Duodenal mucosa (tissue), 2 donors: Measurements from ENCODE around the gene MMP15.

Experiments
- H3K27ac ChIP-seq: one replicate; pipeline ENCODE4 v1.7.0; 2013; ENCODE audit warnings: low read depth, low read length
- H3K27me3 ChIP-seq, 2 donors: one replicate each; pipeline ENCODE4 v1.7.0; 2013; ENCODE audit warnings: low read length in 2 of 2, control low read depth in 1 of 2; ENCODE audit not compliant: insufficient read depth in 2 of 2, control insufficient read depth in 1 of 2
- H3K36me3 ChIP-seq, 2 donors: one replicate each; pipeline ENCODE4 v1.7.0; 2013; ENCODE audit warnings: low read length in 2 of 2, control low read depth in 1 of 2; ENCODE audit not compliant: insufficient read depth in 2 of 2, control insufficient read depth in 1 of 2
- H3K4me1 ChIP-seq, 2 donors: one replicate each; pipeline ENCODE4 v1.7.0; 2013; ENCODE audit warnings: low read length in 2 of 2, control low read depth in 1 of 2; ENCODE audit not compliant: insufficient read depth in 2 of 2, control insufficient read depth in 1 of 2
- H3K4me3 ChIP-seq, 2 donors: one replicate each; pipeline ENCODE4 v1.7.0; 2013; ENCODE audit warnings: low read length in 2 of 2, low read depth in 1 of 2
- H3K9ac ChIP-seq, 2 donors: one replicate each; pipeline ENCODE4 v1.7.0; 2013; ENCODE audit warnings: low read length in 2 of 2, low read depth in 1 of 2
- H3K9me3 ChIP-seq, 2 donors: one replicate each; pipeline ENCODE4 v1.7.0; 2013; ENCODE audit warnings: low read length in 2 of 2, control low read depth in 1 of 2; ENCODE audit not compliant: control insufficient read depth in 1 of 2

MMP15 gene

GRCh38 chr16:57996406-57997175 lies 29.0 kb upstream of the MMP15 start:
- no peak overlapping the region for H3K4me3 ChIP-seq
- no peak overlapping the region for H3K27ac ChIP-seq
- H3K27me3 ChIP-seq = no peaks in the 10 kb centered on the region
- peaks cover 8 to 27% of the 10 kb centered on the region in 2 donors for H3K36me3 ChIP-seq
- no peaks in the 10 kb centered on the region for H3K9me3 ChIP-seq
- H3K4me1 ChIP-seq = peaks cover 14 to 25% of the 10 kb centered on the region in 2 donors
- no peak overlapping the region for H3K9ac ChIP-seq

GRCh38 chr16:57997176-57997527 lies 28.4 kb upstream of the MMP15 start:
- peaks cover 16 to 30% of the 10 kb centered on the region in 2 donors for H3K4me1 ChIP-seq
- no peaks in the 10 kb centered on the region for H3K27me3 ChIP-seq
- H3K9ac ChIP-seq = no peak overlapping the region
- H3K4me3 ChIP-seq = no peak overlapping the region
- no peak overlapping the region for H3K27ac ChIP-seq
- H3K9me3 ChIP-seq = no peaks in the 10 kb centered on the region
- H3K36me3 ChIP-seq = peaks cover 8 to 27% of the 10 kb centered on the region in 2 donors

- H3K27ac ChIP-seq = no peak overlapping the region
- H3K27me3 ChIP-seq = no peaks in the 10 kb centered on the region
- peaks cover 8 to 28% of the 10 kb centered on the region in 2 donors for H3K36me3 ChIP-seq
- H3K4me1 ChIP-seq = peaks cover 16 to 31% of the 10 kb centered on the region in 2 donors
- H3K9me3 ChIP-seq = no peaks in the 10 kb centered on the region
- H3K4me3 ChIP-seq = no peak overlapping the region
- no peak overlapping the region for H3K9ac ChIP-seq
Observed at GRCh38 chr16:57997528-57998265, 27.9 kb upstream of the MMP15 start.

- peaks cover 16 to 31% of the 10 kb centered on the region in 2 donors for H3K4me1 ChIP-seq
- no peak overlapping the region for H3K27ac ChIP-seq
- no peaks in the 10 kb centered on the region for H3K9me3 ChIP-seq
- H3K4me3 ChIP-seq = no peak overlapping the region
- H3K27me3 ChIP-seq = no peaks in the 10 kb centered on the region
- peak overlapping the region in 1 of 2 donors; percentile 63 for H3K9ac ChIP-seq
- peaks cover 8 to 36% of the 10 kb centered on the region in 2 donors for H3K36me3 ChIP-seq
Observed at GRCh38 chr16:57998486-57998885, 27.1 kb upstream of the MMP15 start.

GRCh38 chr16:57998992-57999365 lies 26.6 kb upstream of the MMP15 start:
- Histone ChIP-seq H3K4me1 (peaks cover 16 to 31% of the 10 kb centered on the region in 2 donors), H3K9ac (peak overlapping the region; percentile 61 to 63), H3K27ac (no peak overlapping the region)

GRCh38 chr16:57999366-57999970 lies 26.1 kb upstream of the MMP15 start:
- peak overlapping the region; percentile 62 to 72 for H3K4me3 ChIP-seq
- H3K4me1 ChIP-seq = peaks cover 16 to 31% of the 10 kb centered on the region in 2 donors
- H3K9ac ChIP-seq = peak overlapping the region; percentile 61 to 63
- H3K36me3 ChIP-seq = peaks cover 8 to 36% of the 10 kb centered on the region in 2 donors
- no peak overlapping the region for H3K27ac ChIP-seq
- H3K9me3 ChIP-seq = no peaks in the 10 kb centered on the region
- H3K27me3 ChIP-seq = no peaks in the 10 kb centered on the region

More at GRCh38 chr16:57998992-57999365, 26.6 kb upstream of the MMP15 start:
- H3K36me3 ChIP-seq = peaks cover 8 to 36% of the 10 kb centered on the region in 2 donors
- H3K4me3 ChIP-seq = peak overlapping the region; percentile 62 to 72
- H3K27me3 ChIP-seq = no peaks in the 10 kb centered on the region
- H3K9me3 ChIP-seq = no peaks in the 10 kb centered on the region

GRCh38 chr16:57999971-58000705 lies 25.4 kb upstream of the MMP15 start, which contains the start of gene ZNF319:
ZNF319 (minus strand) TSS chr16:58000672; CDS start chr16:57998265, 2,407 bp downstream.
- Histone ChIP-seq H3K27me3 (no peaks in the 10 kb centered on the region), H3K36me3 (peaks cover 8 to 36% of the 10 kb centered on the region in 2 donors), H3K4me1 (peaks cover 16 to 26% of the 10 kb centered on the region in 2 donors), H3K9ac (peak within 1 kb of the TSS; percentile 75 to 80), H3K4me3 (peak within 1 kb of the TSS; percentile 92 to 93), H3K9me3 (no peaks in the 10 kb centered on the region), H3K27ac (peak within 1 kb of the TSS; percentile 70)

- peaks cover 8 to 29% of the 10 kb centered on the region in 2 donors for H3K36me3 ChIP-seq
- peak within 1 kb of the TSS; percentile 92 to 93 for H3K4me3 ChIP-seq
- H3K27ac ChIP-seq = peak within 1 kb of the TSS; percentile 70
- H3K27me3 ChIP-seq = no peaks in the 10 kb centered on the region
- peaks cover 16 to 23% of the 10 kb centered on the region in 2 donors for H3K4me1 ChIP-seq
- H3K9me3 ChIP-seq = no peaks in the 10 kb centered on the region
- peak within 1 kb of the TSS; percentile 75 to 80 for H3K9ac ChIP-seq
Observed at GRCh38 chr16:58000706-58001676, 24.6 kb upstream of the MMP15 start, which contains the start of gene USB1. USB1 (plus strand) TSS chr16:58001407; CDS start chr16:58001484, 77 bp downstream.
